ENCODE results near the gene RNF10.

Gene RNF10

DNA sequence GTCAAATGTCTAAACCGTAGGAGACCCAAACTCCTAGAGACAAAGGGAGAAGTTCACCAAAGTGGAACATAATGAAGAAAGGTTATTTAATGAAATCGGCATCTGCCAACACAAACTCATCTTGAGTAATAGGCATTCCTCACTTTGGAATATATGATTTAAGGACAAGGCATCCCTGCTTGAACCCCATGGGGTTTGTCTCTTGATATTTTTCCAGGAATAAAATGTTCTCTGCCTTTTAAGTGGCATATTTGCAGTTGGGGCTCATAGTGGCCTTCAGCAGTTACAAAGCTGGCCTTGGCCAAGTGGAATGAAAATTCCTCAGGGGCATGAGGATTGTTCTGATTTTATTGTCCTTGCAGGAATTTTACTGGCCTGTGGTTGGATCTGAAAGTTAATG lies 40.0 kb downstream of the RNF10 start:
- no peaks in the 10 kb centered on the region for H3K9me3 ChIP-seq (ENCODE audit: control insufficient read depth in 1 of 2, low read length in 2 of 2)
- no peaks in the 10 kb centered on the region for H3K4me1 ChIP-seq (ENCODE audit: control insufficient read depth in 1 of 2, insufficient read depth in 2 of 2, low read length in 2 of 2)
- H3K4me3 ChIP-seq (ENCODE audit: low read depth in 1 of 2, low read length in 2 of 2): no peak overlapping the region
- no peak overlapping the region for H3K27ac ChIP-seq (ENCODE audit: low read depth, low read length)
- no peaks in the 10 kb centered on the region for H3K27me3 ChIP-seq (ENCODE audit: control insufficient read depth in 1 of 2, insufficient read depth in 2 of 2, low read length in 2 of 2)
- peaks cover 63 to 94% of the 10 kb centered on the region in 2 donors for H3K36me3 ChIP-seq (ENCODE audit: control insufficient read depth in 1 of 2, insufficient read depth in 2 of 2, low read length in 2 of 2)
- no peak overlapping the region for H3K9ac ChIP-seq (ENCODE audit: low read depth in 1 of 2, low read length in 2 of 2)

DNA sequence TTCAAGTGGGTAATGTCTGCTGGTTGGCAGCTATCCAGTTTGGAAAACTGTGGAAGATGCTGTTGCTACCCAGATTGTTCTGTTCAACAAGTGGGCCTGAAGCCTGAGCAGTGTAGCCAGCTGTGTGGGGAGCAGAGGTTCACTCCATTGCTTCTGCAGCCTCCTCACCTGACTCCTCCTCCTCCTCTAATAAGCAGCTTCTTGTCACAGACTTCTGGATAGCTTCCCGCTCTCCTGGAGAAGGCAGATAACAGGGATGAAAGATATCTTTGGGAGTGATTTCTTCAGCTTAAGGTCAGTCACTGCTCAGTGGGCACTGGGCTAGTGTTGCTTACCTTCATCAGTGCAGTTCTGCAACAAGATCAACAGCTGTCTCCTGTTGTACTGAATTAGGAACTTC lies 45.0 kb downstream of the RNF10 start:
- Histone ChIP-seq H3K36me3 (ENCODE audit: control insufficient read depth in 1 of 2, insufficient read depth in 2 of 2, low read length in 2 of 2) (peaks cover 35 to 52% of the 10 kb centered on the region in 2 donors), H3K4me1 (ENCODE audit: control insufficient read depth in 1 of 2, insufficient read depth in 2 of 2, low read length in 2 of 2) (peaks cover 25 to 27% of the 10 kb centered on the region in 2 donors), H3K9me3 (ENCODE audit: control insufficient read depth in 1 of 2, low read length in 2 of 2) (no peaks in the 10 kb centered on the region), H3K9ac (ENCODE audit: low read depth in 1 of 2, low read length in 2 of 2) (no peak overlapping the region), H3K27me3 (ENCODE audit: control insufficient read depth in 1 of 2, insufficient read depth in 2 of 2, low read length in 2 of 2) (no peaks in the 10 kb centered on the region), H3K27ac (ENCODE audit: low read depth, low read length) (no peak overlapping the region), H3K4me3 (ENCODE audit: low read depth in 1 of 2, low read length in 2 of 2) (no peak overlapping the region)

DNA sequence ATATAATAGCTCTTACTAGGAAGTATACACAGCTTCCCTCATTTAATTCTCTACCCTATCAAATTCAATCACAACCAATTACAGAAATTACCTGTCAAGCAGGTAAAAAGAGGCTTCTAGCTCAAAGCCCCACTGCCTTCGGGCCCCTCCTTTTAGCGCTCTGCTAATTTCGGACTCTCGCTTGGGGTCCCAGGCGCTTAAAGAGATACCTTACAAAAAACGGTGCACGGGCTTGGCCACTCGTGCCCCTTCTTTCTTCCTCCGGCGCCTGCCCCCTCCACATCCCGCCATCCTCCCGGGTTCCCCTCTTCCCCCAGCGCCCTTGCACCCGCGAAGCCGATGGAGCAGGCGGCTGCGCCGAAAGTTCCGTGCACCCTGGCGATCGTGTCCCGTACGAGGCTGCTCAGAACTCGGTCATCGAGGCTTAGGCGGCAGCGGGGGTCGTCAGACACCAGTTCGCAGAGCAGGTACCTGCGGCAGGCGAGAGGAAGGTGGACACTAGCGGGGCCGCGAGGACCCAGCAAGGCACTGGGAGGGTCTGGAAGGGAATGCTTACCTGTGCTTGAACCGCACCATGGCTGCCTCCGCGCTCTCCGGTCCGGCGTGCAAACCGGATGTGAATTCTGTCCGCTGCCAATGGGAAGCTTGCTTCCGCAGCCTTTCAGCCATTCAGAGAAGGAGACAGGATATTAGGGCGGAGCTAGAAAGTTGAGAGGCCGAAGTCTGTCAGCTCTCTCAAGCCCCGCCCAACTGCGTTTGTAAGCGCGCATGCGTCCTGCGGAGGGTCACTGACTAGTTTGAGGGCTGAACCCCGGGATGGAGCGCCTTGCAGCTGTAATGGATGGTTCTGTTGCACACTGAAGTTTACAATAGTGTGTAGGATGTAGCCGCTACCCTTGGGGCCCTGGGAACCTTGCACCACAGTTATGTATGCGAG lies 46.9 kb downstream of the RNF10 start, which contains the start of gene POP5:
Gene POP5 (minus strand): TSS at position 616 of the 937 bp plus-strand sequence. CDS start 40 bp downstream, at position 576.
- H3K27me3 ChIP-seq (ENCODE audit: control insufficient read depth in 1 of 2, insufficient read depth in 2 of 2, low read length in 2 of 2): no peaks in the 10 kb centered on the region
- H3K27ac ChIP-seq (ENCODE audit: low read depth, low read length): peak within 1 kb of the TSS; percentile 42
- peak within 1 kb of the TSS; percentile 92 to 100 for H3K4me3 ChIP-seq (ENCODE audit: low read depth in 1 of 2, low read length in 2 of 2)
- no peaks in the 10 kb centered on the region for H3K9me3 ChIP-seq (ENCODE audit: control insufficient read depth in 1 of 2, low read length in 2 of 2)
- peak within 1 kb of the TSS; percentile 64 to 94 for H3K9ac ChIP-seq (ENCODE audit: low read depth in 1 of 2, low read length in 2 of 2)
- peaks cover 26 to 29% of the 10 kb centered on the region in 2 donors for H3K4me1 ChIP-seq (ENCODE audit: control insufficient read depth in 1 of 2, insufficient read depth in 2 of 2, low read length in 2 of 2)
- H3K36me3 ChIP-seq (ENCODE audit: control insufficient read depth in 1 of 2, insufficient read depth in 2 of 2, low read length in 2 of 2): peaks cover 24 to 36% of the 10 kb centered on the region in 2 donors

DNA sequence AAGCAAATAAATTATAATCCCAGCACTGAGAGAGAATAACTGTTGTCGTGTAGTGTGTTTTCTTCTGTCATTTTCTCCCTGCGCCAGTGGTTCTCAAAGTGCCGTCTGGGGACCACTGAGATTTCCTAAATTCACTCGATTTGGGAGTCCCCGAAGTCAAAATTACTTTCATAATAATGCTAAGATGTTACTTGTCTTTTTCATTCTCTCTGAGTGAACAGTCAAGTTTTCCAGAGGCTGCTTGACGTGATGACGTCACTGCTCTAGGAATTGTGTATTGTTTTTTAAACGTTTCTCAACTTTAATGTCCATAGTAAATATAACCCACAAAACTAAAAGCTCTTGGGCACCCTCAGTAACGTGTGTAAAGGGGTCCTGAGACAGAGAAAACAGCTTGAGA lies 47.8 kb downstream of the RNF10 start:
- peak overlapping the region; percentile 92 to 100 for H3K4me3 ChIP-seq (ENCODE audit: low read depth in 1 of 2, low read length in 2 of 2)
- peaks cover 26 to 29% of the 10 kb centered on the region in 2 donors for H3K4me1 ChIP-seq (ENCODE audit: control insufficient read depth in 1 of 2, insufficient read depth in 2 of 2, low read length in 2 of 2)
- no peaks in the 10 kb centered on the region for H3K9me3 ChIP-seq (ENCODE audit: control insufficient read depth in 1 of 2, low read length in 2 of 2)
- no peak overlapping the region for H3K27ac ChIP-seq (ENCODE audit: low read depth, low read length)
- H3K27me3 ChIP-seq (ENCODE audit: control insufficient read depth in 1 of 2, insufficient read depth in 2 of 2, low read length in 2 of 2): no peaks in the 10 kb centered on the region
- H3K9ac ChIP-seq (ENCODE audit: low read depth in 1 of 2, low read length in 2 of 2): peak overlapping the region; percentile 64 to 94
- peaks cover 15 to 28% of the 10 kb centered on the region in 2 donors for H3K36me3 ChIP-seq (ENCODE audit: control insufficient read depth in 1 of 2, insufficient read depth in 2 of 2, low read length in 2 of 2)

DNA sequence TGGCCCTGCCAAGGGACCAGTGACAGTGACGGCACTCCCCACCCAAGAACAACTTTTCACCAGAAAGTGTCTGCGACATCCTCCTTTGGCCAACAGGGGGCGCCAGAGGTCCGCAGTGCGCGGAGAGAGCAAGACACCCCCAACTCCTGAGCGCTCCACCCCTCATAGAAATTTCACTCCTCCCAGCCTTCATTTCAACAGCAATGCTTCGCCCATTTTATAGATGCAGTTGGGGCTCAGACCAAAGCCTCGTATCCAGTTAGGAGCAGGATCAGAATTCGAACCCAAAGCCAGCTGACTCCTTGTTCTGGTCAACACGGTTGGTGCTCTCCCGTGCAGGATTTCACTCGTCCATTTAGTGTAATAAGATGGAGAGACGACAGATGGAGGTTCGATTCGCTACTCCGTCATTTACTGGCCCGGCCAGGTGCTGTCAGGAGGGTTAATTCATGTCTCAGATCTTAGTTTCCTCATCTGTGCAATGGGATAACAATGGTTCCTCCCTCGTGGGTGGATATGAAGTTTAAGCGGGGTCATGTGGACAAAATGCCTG lies 49.4 kb downstream of the RNF10 start:
- Histone ChIP-seq H3K27me3 (ENCODE audit: control insufficient read depth in 1 of 2, insufficient read depth in 2 of 2, low read length in 2 of 2) (no peaks in the 10 kb centered on the region), H3K36me3 (ENCODE audit: control insufficient read depth in 1 of 2, insufficient read depth in 2 of 2, low read length in 2 of 2) (peaks cover 6 to 12% of the 10 kb centered on the region in 2 donors), H3K9ac (ENCODE audit: low read depth in 1 of 2, low read length in 2 of 2) (no peak overlapping the region), H3K27ac (ENCODE audit: low read depth, low read length) (no peak overlapping the region), H3K4me3 (ENCODE audit: low read depth in 1 of 2, low read length in 2 of 2) (peak overlapping the region in 1 of 2 donors; percentile 33), H3K9me3 (ENCODE audit: control insufficient read depth in 1 of 2, low read length in 2 of 2) (no peaks in the 10 kb centered on the region), H3K4me1 (ENCODE audit: control insufficient read depth in 1 of 2, insufficient read depth in 2 of 2, low read length in 2 of 2) (peaks cover 26 to 29% of the 10 kb centered on the region in 2 donors)

DNA sequence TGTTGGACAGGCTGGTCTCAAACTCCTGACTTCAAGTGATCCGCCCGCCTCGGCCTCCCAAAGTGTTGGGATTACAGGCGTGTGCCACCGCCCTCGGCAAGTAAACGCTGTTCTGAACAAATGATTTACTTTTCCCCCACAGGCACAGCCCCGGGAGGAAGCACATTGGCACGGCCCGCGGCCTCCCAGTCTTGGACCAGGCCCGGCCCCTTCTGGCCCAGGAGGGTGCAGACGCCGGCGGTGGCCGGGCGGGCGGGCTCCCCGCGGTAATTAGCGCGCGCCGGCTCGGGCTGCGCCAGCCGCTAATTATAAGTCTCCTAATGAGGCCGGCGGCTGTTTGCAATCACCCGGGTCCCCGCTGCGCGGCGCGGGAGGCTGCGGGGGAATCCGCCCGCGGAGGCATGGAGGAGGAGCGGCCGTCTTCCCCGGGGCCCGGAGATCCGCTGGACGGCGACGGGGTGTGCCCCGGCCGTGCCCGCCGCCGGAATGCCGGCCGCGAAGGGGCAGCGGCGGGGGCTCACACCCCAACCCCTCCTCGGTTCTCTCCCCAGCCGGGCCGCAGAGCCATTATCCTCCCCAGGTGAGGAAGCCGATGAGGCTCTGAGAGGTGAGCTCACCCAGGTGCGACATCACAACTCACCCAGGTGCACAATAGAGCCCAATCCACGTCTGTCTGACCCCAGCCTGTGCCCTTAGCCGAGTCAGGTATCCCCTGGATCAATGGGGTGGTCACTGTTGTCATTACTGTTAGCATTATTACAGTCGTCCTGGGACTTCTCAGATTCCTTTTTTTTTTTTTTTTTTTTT lies 50.4 kb downstream of the RNF10 start:
- no peaks in the 10 kb centered on the region for H3K9me3 ChIP-seq (ENCODE audit: control insufficient read depth in 1 of 2, low read length in 2 of 2)
- peak overlapping the region; percentile 37 to 47 for H3K9ac ChIP-seq (ENCODE audit: low read depth in 1 of 2, low read length in 2 of 2)
- H3K27me3 ChIP-seq (ENCODE audit: control insufficient read depth in 1 of 2, insufficient read depth in 2 of 2, low read length in 2 of 2): no peaks in the 10 kb centered on the region
- H3K27ac ChIP-seq (ENCODE audit: low read depth, low read length): no peak overlapping the region
- H3K36me3 ChIP-seq (ENCODE audit: control insufficient read depth in 1 of 2, insufficient read depth in 2 of 2, low read length in 2 of 2): peaks cover under 1 to 3% of the 10 kb centered on the region in 2 donors
- H3K4me3 ChIP-seq (ENCODE audit: low read depth in 1 of 2, low read length in 2 of 2): peak overlapping the region; percentile 55 to 61
- H3K4me1 ChIP-seq (ENCODE audit: control insufficient read depth in 1 of 2, insufficient read depth in 2 of 2, low read length in 2 of 2): peaks cover 26 to 29% of the 10 kb centered on the region in 2 donors

DNA sequence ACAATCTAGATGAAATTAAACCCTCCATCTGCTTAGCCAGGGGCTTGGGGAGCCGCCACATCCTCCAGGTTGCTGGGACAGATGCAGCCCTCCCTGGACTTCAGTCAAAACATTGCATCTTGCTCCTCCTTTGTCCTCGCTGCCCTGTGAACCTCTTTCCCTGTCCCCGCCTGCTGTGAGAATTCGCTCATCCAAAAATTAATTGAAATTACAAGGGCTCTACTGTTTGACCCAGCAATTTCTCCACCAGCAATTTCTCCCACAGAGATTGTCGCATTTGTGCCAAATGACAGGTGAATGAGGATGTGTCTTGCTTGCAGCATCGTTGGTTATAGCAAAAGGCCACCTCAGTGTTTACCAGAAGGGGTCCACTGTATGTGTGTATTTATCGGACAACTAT lies 52.0 kb downstream of the RNF10 start:
- Histone ChIP-seq H3K27ac (ENCODE audit: low read depth, low read length) (no peak overlapping the region), H3K36me3 (ENCODE audit: control insufficient read depth in 1 of 2, insufficient read depth in 2 of 2, low read length in 2 of 2) (no peaks in the 10 kb centered on the region), H3K4me1 (ENCODE audit: control insufficient read depth in 1 of 2, insufficient read depth in 2 of 2, low read length in 2 of 2) (peaks cover 22 to 25% of the 10 kb centered on the region in 2 donors), H3K27me3 (ENCODE audit: control insufficient read depth in 1 of 2, insufficient read depth in 2 of 2, low read length in 2 of 2) (no peaks in the 10 kb centered on the region), H3K9ac (ENCODE audit: low read depth in 1 of 2, low read length in 2 of 2) (no peak overlapping the region), H3K4me3 (ENCODE audit: low read depth in 1 of 2, low read length in 2 of 2) (no peak overlapping the region), H3K9me3 (ENCODE audit: control insufficient read depth in 1 of 2, low read length in 2 of 2) (no peaks in the 10 kb centered on the region)

DNA sequence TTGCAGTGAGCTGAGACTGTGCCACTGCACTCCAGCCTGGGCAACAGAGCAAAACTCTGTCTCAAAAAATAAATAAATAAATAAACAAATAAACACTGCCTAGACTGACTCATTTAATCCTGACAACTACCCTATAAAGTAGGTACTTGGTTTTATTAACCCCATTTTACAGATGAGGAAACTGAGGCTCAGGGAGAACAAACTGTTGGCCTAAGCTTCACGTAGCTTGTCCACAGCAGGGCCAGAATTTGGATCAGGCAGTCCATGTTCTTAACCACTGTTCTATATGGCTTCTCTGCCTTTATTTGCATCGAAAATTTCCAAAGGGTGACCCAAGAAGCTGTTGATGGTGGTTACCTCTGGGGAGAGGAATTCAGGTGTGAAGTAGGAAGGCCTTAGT lies 52.7 kb downstream of the RNF10 start:
- no peak overlapping the region for H3K27ac ChIP-seq (ENCODE audit: low read depth, low read length)
- H3K36me3 ChIP-seq (ENCODE audit: control insufficient read depth in 1 of 2, insufficient read depth in 2 of 2, low read length in 2 of 2): no peaks in the 10 kb centered on the region
- H3K27me3 ChIP-seq (ENCODE audit: control insufficient read depth in 1 of 2, insufficient read depth in 2 of 2, low read length in 2 of 2): no peaks in the 10 kb centered on the region
- no peaks in the 10 kb centered on the region for H3K9me3 ChIP-seq (ENCODE audit: control insufficient read depth in 1 of 2, low read length in 2 of 2)
- H3K4me3 ChIP-seq (ENCODE audit: low read depth in 1 of 2, low read length in 2 of 2): no peak overlapping the region
- peaks cover 19 to 20% of the 10 kb centered on the region in 2 donors for H3K4me1 ChIP-seq (ENCODE audit: control insufficient read depth in 1 of 2, insufficient read depth in 2 of 2, low read length in 2 of 2)
- H3K9ac ChIP-seq (ENCODE audit: low read depth in 1 of 2, low read length in 2 of 2): no peak overlapping the region

DNA sequence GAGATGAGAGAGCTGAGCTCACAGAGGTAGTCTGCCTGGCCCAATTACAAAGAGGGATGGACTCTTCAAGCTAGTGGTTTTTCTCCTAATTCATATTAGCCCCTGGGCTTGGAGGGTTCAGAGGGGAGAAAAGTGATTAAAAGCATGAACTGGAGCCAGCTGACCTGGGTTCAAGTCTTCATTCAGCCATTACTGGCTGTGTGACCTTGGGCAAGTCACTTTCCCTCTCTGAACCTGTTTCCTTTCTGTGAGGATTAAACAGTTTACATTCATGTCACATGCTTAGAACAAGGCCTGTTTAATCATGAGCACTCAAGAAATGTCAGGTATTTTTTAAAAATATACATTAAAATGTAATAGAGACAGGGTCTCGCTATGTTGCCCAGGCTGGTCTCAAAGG lies 54.2 kb downstream of the RNF10 start:
- H3K9me3 ChIP-seq (ENCODE audit: control insufficient read depth in 1 of 2, low read length in 2 of 2): no peaks in the 10 kb centered on the region
- H3K27me3 ChIP-seq (ENCODE audit: control insufficient read depth in 1 of 2, insufficient read depth in 2 of 2, low read length in 2 of 2): no peaks in the 10 kb centered on the region
- no peak overlapping the region for H3K9ac ChIP-seq (ENCODE audit: low read depth in 1 of 2, low read length in 2 of 2)
- H3K4me1 ChIP-seq (ENCODE audit: control insufficient read depth in 1 of 2, insufficient read depth in 2 of 2, low read length in 2 of 2): peaks cover 9 to 13% of the 10 kb centered on the region in 2 donors
- no peaks in the 10 kb centered on the region for H3K36me3 ChIP-seq (ENCODE audit: control insufficient read depth in 1 of 2, insufficient read depth in 2 of 2, low read length in 2 of 2)
- no peak overlapping the region for H3K4me3 ChIP-seq (ENCODE audit: low read depth in 1 of 2, low read length in 2 of 2)
- no peak overlapping the region for H3K27ac ChIP-seq (ENCODE audit: low read depth, low read length)

All from duodenal mucosa (tissue), 2 donors.